A673 (cell line): ENCODE measurements around the gene PLK2. TPM values are rescaled to one million over a fixed set of nuclear protein-coding genes. Genes with fewer than 3 reads are reported as not detected.

Source experiments
- BruUV-seq: library from RNA; stranded (reverse); fragments of 400-500 nt; replicated peaks from 2 replicates; lab custom pipeline; 2021; lab: Mats Ljungman, UMichigan
- CTCF ChIA-PET: fragments of 300-600 bp; sonication (Branson Sonifier 250); formaldehyde crosslinking; loops from one replicate; lab custom pipeline; 2022; ENCODE audit warnings: antibody characterized with exemption; lab: Charles Lee
- POLR2A ChIA-PET: fragments of 300-600 bp; sonication (Branson Sonifier 250); formaldehyde crosslinking; loops from one replicate; lab custom pipeline; 2022; ENCODE audit warnings: antibody characterized with exemption; ENCODE audit not compliant: low non-redundant PET; lab: Charles Lee
- DNase-seq: peaks from one replicate; pipeline ENCODE4 v3.0.0-alpha.2; 2015; ENCODE audit warnings: low spot score
- H3K27ac ChIP-seq: fragments of 200-600 bp; sonication (generic); 2 replicates; pipeline ENCODE4 v1.5.1; 2016; ENCODE audit warnings: mixed run types, low read depth, mild to moderate bottlenecking, mixed read lengths, antibody characterized with exemption, low read length; ENCODE audit not compliant: poor library complexity, severe bottlenecking
- H3K27me3 ChIP-seq: fragments of 200-600 bp; sonication (generic); replicated peaks from 2 replicates; pipeline ENCODE4 v1.6.1; 2017; ENCODE audit warnings: mixed run types, low read depth, mild to moderate bottlenecking, mixed read lengths, antibody characterized with exemption, low read length; ENCODE audit not compliant: insufficient read depth, poor library complexity
- H3K36me3 ChIP-seq: fragments of 200-600 bp; sonication (generic); 2 replicates; pipeline ENCODE4 v1.6.1; 2016; ENCODE audit warnings: mixed run types, mild to moderate bottlenecking, mixed read lengths, antibody characterized with exemption, low read length; ENCODE audit not compliant: insufficient read depth, poor library complexity, severe bottlenecking
- H3K4me1 ChIP-seq: fragments of 200-600 bp; sonication (generic); 2 replicates; pipeline ENCODE4 v1.6.1; 2017; ENCODE audit warnings: mixed run types, mild to moderate bottlenecking, mixed read lengths, antibody characterized with exemption, low read length; ENCODE audit not compliant: insufficient read depth, poor library complexity, severe bottlenecking
- H3K4me3 ChIP-seq: fragments of 200-600 bp; sonication (generic); 2 replicates; pipeline ENCODE4 v1.5.1; 2016; ENCODE audit warnings: low read depth, mixed run types, mild to moderate bottlenecking, mixed read lengths, low read length; ENCODE audit not compliant: poor library complexity, severe bottlenecking
- H3K9me3 ChIP-seq: fragments of 200-600 bp; sonication (generic); 2 replicates; pipeline ENCODE4 v1.6.1; 2016; ENCODE audit warnings: mixed run types, low read depth, mild to moderate bottlenecking, mixed read lengths, antibody characterized with exemption, low read length; ENCODE audit not compliant: poor library complexity, severe bottlenecking
- CTCF ChIP-seq: fragments of 300-800, 200-600 bp; sonication (generic); conservative IDR thresholded peaks from 2 replicates; pipeline ENCODE4 v1.5.1; 2017; ENCODE audit warnings: low read depth, mild to moderate bottlenecking, antibody characterized with exemption, low read length, moderate library complexity, mixed read lengths
- EZH2 ChIP-seq: fragments of 200-600 bp; sonication (generic); IDR thresholded peaks from 2 replicates; pipeline ENCODE4 v1.6.1; 2017; ENCODE audit warnings: borderline replicate concordance, low read depth, mild to moderate bottlenecking, mixed read lengths, antibody characterized with exemption, low read length; ENCODE audit not compliant: poor library complexity, severe bottlenecking
- intact Hi-C: fragments of 100-400 bp; cut with micrococcal nuclease; formaldehyde crosslinking; loops from one replicate; pipeline ENCODE4 v1.10.0; 2022; ENCODE audit not compliant: unreplicated experiment
- total RNA-seq: library from RNA; stranded (reverse); gene quantifications from 2 replicates; pipeline ENCODE4 v1.2.3, GENCODE V29; 2021

Gene PLK2
- total RNA-seq, 1 experiment from 2014 or later: 4.2 TPM

DNA sequence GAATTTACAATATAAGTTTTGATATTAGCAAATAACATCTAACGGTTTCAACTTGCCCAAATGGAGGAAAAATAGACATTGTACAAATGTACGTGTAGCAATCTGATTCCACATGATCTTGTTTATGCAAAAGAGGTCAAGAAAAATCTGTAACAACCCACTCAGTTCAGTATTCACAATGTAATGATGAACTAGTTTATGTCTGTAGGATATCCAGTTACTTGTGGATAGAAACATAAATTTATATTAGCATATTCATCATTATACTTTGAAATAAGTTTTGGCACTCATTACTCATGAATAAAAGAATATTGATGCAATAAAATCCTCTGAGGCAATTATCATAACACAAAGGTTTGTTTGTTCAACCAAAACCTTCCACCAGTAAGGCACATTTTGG, 28.1 kb downstream of the PLK2 start:
- no peak overlapping the region for H3K4me3 ChIP-seq
- no peaks in the 10 kb centered on the region for H3K27me3 ChIP-seq
- H3K4me1 ChIP-seq: no peaks in the 10 kb centered on the region
- intact Hi-C loops: no loop called here
- H3K9me3 ChIP-seq: no peaks in the 10 kb centered on the region
- H3K27ac ChIP-seq: no peak overlapping the region
- ChIA-PET POLR2A (no interaction called here), CTCF (no interaction called here)
- no TSS peak for BruUV-seq
- DNase-seq: no peak
- TF ChIP-seq EZH2 (no peak), CTCF (no peak)
- no peaks in the 10 kb centered on the region for H3K36me3 ChIP-seq

- ChIA-PET CTCF (no interaction called here), POLR2A (no interaction called here)
- Histone ChIP-seq H3K4me3 (no peak overlapping the region), H3K36me3 (no peaks in the 10 kb centered on the region), H3K9me3 (no peaks in the 10 kb centered on the region), H3K4me1 (no peaks in the 10 kb centered on the region), H3K27ac (no peak overlapping the region), H3K27me3 (no peaks in the 10 kb centered on the region)
- intact Hi-C loops: no loop called here
- no peak for TF ChIP-seq EZH2
- no peak for TF ChIP-seq CTCF
- no TSS peak for BruUV-seq
- no peak for DNase-seq
Measured at GRCh38 chr5:58412932-58413331, 47.0 kb downstream of the PLK2 start.

- DNase-seq: no peak
- no TSS peak for BruUV-seq
- intact Hi-C loops: no loop called here
- Histone ChIP-seq H3K4me3 (no peak overlapping the region), H3K27ac (no peak overlapping the region), H3K36me3 (no peaks in the 10 kb centered on the region), H3K9me3 (no peaks in the 10 kb centered on the region), H3K27me3 (no peaks in the 10 kb centered on the region), H3K4me1 (no peaks in the 10 kb centered on the region)
- ChIA-PET POLR2A (no interaction called here), CTCF (no interaction called here)
- no peak for TF ChIP-seq EZH2
- TF ChIP-seq CTCF: no peak
Measured at GRCh38 chr5:58412081-58412480, 47.8 kb downstream of the PLK2 start.
